GM12865 (cell line): ENCODE data around the gene CDYL.

Experiments
- DNase-seq: peaks from one replicate; pipeline ENCODE4 v3.0.0; 2010; ENCODE audit warnings: low read depth
- H3K4me3 ChIP-seq: 2 replicates; pipeline ENCODE4 v1.5.1; 2011; ENCODE audit warnings: mild to moderate bottlenecking, low read depth, low read length, control low read depth
- CTCF ChIP-seq: IDR thresholded peaks from 2 replicates; pipeline ENCODE4 v1.5.1; 2011; ENCODE audit warnings: low read length, control low read depth, low read depth, inconsistent platforms; ENCODE audit not compliant: insufficient read depth; ENCODE audit errors: missing control alignments

The CDYL gene

DNA sequence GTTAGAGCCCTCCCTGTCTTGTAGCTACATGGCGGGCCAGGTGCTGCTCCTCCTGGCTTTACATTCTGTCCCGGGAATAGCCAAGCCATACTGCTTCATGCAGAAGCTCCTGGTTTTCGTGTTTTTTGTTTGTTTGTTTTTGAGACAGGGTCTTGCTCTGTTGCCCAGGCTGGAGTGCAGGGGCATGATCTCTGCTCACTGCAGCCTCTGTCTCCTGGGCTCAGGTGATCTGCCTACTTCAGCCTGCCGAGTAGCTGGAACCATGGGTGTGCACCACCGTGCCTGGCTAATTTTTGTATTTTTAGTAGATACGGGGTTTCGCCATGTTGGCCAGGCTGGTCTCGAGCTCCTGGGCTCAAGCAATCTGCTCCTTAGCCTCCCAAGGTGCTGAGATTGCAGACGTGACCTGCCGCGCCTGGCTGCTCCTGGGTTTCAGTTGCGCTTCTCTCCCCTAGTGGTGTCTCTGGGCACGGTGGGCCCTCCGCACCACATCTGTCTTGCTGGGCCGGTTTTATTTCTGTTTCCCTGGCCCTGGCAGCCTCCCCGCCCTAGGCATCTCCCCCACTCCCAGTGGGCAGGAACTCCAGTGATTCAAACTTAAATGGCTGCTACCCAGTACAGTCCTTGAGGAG lies 12.9 kb downstream of the CDYL start:
- H3K4me3 ChIP-seq: peak overlapping the region; percentile 36
- DNase-seq: peak; percentile 82
- TF ChIP-seq CTCF: peak; percentile 60

DNA sequence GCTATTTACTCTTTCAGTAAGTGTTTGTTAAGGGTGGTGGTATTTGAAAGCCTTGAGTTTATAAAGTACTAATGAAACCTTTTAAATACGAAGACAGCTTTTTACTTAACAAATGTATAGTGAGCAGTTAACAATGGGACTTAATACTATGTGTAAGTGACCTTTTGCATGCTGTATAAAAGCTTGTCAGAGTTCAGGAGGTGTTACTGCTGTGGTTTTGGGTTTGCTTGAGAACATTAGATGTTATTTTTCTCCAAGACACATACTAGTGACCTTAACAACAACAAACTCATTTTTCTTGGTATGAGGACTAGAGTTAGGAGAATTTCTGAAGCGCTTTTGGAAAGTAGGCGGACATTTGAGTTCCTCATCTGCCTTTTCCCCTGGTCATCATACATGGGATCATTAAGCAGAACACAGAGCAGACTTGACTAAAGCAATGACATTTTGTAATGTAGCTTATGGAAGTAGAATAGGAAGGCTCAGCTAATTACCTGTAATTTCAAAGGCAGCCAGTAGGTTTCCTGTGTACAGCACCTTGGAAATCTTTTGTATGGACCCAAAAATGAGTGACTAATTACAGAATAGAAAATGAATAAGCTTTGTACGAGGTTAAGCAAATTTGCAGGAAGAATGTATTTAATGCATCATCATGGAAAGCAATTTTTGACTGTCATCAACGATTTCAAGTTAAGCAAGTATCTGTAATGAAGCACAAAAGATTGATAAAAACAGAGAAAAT lies 14.1 kb downstream of the CDYL start:
- TF ChIP-seq CTCF: peak; percentile 25
- no peak overlapping the region for H3K4me3 ChIP-seq
- DNase-seq: no peak

GRCh38 chr6:4794140-4794707 lies 18.0 kb downstream of the CDYL start:
- TF ChIP-seq CTCF: no peak
- H3K4me3 ChIP-seq: no peak overlapping the region
- no peak for DNase-seq

DNA sequence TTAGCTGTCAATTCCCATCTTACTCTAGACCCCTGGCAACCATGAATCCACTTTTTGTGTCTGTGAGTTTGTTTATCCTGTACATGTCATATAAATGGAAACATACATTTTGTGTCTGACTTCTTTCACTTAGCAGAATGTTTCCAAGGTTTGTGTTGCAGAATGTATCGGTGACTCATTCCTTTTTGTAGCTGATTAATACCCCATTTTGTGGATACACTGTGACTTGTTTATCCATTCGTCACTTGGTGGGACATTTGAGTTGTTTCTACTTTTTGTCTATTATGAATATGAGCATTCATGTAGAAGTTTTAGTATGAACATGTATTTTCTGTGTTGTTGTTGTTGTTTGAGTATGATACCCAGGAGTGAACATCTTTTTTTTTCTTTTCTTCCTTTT lies 21.4 kb downstream of the CDYL start:
- no peak for DNase-seq
- no peak for TF ChIP-seq CTCF
- H3K4me3 ChIP-seq: no peak overlapping the region

GRCh38 chr6:4799912-4800311 lies 23.7 kb downstream of the CDYL start:
- no peak overlapping the region for H3K4me3 ChIP-seq
- no peak for TF ChIP-seq CTCF
- no peak for DNase-seq

GRCh38 chr6:4800662-4801061 lies 24.5 kb downstream of the CDYL start:
- DNase-seq: no peak
- no peak for TF ChIP-seq CTCF
- peak overlapping the region; percentile 35; the same call in 1 of the 2 replicates for H3K4me3 ChIP-seq
